Cardiac fibroblast (primary cell): ENCODE results near the gene PCP4.

Experiments used
- DNase-seq, 2 donors: peaks; one replicate each; pipeline versions ENCODE4 v3.0.0 to v3.0.0-alpha.2; 2010; ENCODE audit warnings: low read depth in 2 of 2
- H3K4me3 ChIP-seq, 2 donors: replicated peaks in 1 of 2; 1 replicate in 1 of 2; 2 replicates in 1 of 2; pipeline ENCODE4 v1.5.1; 2011; ENCODE audit warnings: low read depth in 2 of 2, low read length in 2 of 2, mild to moderate bottlenecking in 2 of 2, moderate library complexity in 1 of 2
- TF ChIP-seq, protein P1 (sequence below): IDR thresholded peaks from one replicate; pipeline ENCODE4 v1.5.1; 2011; ENCODE audit warnings: low read depth, mild to moderate bottlenecking, low read length, inconsistent platforms

PCP4 gene

DNA sequence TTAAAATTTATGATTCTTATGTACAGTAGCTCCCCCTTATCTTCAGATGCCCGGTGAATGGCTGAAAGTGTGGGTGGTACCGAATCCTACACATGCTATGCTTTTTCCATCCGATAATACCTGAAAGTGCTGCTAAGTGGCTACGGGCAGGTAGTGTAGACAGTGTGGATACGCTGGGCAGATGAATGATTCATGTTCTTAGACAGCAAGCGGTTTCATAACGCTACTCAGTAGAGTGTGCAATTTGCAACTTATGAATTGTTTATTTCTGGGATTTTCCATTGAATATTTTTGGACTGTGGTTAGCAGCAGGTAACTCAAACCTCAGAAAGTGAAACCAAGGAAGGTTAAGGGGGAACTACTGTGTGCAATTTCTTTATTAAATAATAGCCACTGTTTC lies 7.5 kb downstream of the PCP4 start:
- no peak overlapping the region for H3K4me3 ChIP-seq
- TF ChIP-seq, protein P1, sequence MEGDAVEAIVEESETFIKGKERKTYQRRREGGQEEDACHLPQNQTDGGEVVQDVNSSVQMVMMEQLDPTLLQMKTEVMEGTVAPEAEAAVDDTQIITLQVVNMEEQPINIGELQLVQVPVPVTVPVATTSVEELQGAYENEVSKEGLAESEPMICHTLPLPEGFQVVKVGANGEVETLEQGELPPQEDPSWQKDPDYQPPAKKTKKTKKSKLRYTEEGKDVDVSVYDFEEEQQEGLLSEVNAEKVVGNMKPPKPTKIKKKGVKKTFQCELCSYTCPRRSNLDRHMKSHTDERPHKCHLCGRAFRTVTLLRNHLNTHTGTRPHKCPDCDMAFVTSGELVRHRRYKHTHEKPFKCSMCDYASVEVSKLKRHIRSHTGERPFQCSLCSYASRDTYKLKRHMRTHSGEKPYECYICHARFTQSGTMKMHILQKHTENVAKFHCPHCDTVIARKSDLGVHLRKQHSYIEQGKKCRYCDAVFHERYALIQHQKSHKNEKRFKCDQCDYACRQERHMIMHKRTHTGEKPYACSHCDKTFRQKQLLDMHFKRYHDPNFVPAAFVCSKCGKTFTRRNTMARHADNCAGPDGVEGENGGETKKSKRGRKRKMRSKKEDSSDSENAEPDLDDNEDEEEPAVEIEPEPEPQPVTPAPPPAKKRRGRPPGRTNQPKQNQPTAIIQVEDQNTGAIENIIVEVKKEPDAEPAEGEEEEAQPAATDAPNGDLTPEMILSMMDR = no peak
- no peak for DNase-seq

DNA sequence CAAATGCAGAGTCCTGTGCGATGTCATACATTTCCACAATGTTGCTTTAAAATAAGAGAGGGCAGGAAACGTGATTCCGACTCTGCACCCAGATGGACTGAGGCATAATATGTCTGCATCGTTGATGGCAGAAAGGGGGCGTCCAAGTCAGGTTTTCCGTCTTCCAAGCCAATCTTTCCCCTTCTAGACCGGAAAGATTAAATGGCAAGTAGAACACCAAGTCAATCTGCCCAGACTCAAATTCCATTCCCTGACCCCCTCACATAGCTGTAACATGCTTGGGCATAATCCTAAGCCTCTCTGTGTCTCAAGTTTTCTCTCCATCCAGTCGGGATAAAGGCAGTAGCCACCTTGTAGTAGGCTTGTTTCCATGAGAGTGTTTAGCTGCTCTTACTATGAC lies 14.4 kb downstream of the PCP4 start:
- TF ChIP-seq, protein P1 = no peak
- no peak for DNase-seq
- no peak overlapping the region for H3K4me3 ChIP-seq

DNA sequence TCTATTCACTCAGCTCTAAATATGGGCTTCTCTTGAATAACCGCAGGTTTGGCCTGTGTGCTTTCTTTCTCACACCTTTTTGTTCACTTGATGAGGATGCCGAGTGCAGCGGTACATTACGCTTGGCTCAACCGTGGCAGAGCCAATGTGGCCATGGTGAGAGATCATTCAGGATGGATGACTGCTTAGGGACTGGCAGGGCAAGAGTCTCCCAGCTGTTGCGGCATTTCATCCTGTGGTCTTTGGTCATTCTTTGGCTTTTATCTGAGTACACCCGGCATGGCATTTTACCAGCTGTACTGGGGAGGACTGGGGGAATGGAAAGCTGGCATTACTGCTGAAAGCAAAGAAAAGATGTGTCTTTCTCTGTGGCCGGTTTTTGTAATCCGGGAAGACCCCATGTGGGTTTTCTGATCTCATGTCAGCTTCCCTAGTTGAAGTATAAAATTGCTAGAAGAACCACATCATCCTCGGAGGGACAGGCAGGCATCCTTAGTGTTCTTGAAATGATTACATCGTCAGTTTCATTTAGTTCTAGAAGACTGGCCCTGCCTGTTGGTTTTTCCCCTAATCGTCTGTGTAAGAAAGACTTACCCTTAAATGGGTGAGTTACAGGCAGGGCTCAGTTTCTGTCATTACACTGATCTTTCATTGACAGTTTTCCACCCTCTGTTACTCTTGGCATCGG lies 15.1 kb downstream of the PCP4 start:
- H3K4me3 ChIP-seq = no peak overlapping the region
- TF ChIP-seq, protein P1 = no peak
- DNase-seq = no peak

DNA sequence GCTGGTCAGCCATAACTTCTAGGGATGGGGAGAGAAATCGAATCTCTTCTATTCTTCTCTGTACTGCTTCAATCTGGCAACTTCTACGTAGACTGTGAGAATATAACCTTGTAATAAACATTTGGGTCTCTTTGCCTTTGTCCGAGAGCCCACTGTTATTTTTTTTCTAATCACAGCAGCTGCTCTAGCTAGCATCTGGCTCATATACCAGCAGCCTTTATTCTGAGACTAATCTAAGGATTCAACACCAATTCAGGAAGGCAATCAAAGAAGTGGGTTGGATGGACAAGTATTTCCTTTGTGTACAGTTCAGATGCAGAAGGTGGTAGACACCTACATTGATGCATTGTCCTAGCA lies 15.6 kb downstream of the PCP4 start:
- TF ChIP-seq, protein P1 = no peak
- DNase-seq = no peak

DNA sequence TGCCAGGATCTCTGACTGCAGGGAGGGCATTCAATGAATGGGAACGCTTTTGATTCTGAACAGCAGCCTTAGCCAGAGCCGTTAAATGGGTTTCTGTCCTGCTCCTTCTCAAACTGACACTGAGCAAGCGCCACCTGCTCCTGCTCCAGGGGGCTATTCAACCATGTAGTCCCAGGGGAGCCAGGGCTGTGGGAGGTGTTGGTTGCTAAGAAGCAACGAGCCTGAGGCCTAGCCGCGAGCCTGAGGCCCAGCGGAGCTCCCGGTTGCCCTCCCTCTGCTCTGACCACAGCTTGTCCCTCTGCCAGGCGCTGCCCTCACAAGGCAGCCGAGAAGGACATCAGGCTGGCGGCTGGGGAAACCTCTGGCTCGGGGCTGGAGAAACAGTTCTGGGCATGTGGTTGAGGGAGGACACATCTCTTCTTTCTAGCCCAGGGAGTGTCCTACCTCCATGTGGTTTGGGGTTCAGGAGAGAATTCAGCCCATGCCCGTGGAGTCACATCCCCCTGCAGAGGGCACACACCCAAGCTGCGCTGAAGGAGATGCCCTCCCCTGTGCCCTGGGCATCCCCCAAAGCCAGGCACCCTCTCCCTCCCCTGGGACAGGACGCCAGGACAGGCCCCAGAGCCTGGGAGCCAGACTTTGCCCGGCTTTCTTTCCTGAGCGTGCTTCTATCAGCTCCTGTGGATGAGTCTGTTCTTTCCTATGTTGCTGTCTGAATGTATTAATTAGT lies 18.0 kb downstream of the PCP4 start:
- TF ChIP-seq, protein P1 = no peak
- no peak for DNase-seq
- H3K4me3 ChIP-seq = no peak overlapping the region

More for the DNA sequence above, 15.6 kb downstream of the PCP4 start:
- H3K4me3 ChIP-seq = no peak overlapping the region

DNA sequence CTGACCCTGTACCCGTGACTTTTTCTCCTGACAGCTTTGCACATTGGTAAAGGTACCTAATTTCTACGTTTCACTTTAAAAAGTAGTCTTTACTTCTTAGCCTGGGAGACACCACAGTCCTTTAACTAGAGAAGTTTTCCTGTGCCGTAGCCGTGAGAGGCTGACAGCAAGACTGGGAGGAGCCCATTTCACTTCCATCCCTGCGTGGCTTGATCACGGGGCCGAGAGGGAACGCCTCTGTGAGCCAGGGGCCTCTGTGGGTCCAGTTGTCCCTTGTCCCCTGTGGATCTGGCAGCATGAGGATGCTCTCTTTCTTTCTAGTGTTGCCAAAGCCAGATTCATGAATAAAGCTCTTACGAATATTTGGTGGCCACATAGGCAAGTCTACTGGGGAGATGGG lies 21.6 kb downstream of the PCP4 start:
- no peak for DNase-seq
- TF ChIP-seq, protein P1 = no peak
- no peak overlapping the region for H3K4me3 ChIP-seq
